NCI-H510A treated with DMSO at 0.1 percent for 48 hours (cell line): ENCODE measurements around the gene EFCC1.
"Not testable (repeated sequence)": the region's sequence is repeated elsewhere in the genome, so short reads cannot be mapped to it uniquely, and the experiment has no call there.

ENCODE experiments used
- DNase-seq: peaks from one replicate; lab custom pipeline; 2025; lab: John Stamatoyannopoulos, UW

The EFCC1 gene

DNA sequence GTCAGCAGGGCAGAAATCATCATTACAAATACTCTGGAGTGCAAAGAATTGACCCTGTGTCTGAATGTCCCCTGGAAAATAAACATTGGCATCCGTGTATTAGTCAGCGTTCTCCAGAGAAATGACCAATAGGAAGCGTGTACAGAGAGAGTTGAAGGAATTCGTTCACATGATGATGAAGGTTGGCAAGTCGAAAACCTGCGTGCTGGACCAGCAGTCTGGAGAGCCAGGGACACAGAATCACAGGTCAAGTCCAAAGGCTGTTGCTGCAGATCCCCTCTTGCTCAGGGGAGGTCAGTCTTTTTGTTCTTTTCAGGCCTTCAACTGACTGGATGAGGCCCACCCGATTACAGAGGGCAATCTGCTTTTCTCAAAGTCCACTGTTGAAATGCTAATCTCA lies 76.1 kb downstream of the EFCC1 start:
- DNase-seq, result no peak

DNA sequence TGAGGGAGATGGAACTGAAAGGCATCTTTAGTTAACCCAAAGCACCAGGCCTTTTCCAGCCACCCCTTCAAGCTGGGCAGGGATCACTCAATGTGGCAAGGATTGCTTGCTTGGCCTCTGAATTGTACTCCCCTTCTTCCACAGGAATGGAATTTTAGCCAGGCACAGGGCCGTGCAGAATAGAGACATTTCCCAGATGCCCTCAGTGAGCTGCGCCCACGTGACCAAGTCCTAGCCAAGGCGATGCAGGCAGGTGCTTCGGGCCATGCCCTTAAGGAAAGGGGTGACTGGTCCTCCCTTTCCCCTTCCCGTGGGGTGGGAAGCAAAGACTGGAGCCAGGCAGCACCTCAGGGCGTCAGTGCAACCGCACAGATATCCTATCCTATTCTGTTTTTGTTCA lies 77.4 kb downstream of the EFCC1 start:
- no peak for DNase-seq

DNA sequence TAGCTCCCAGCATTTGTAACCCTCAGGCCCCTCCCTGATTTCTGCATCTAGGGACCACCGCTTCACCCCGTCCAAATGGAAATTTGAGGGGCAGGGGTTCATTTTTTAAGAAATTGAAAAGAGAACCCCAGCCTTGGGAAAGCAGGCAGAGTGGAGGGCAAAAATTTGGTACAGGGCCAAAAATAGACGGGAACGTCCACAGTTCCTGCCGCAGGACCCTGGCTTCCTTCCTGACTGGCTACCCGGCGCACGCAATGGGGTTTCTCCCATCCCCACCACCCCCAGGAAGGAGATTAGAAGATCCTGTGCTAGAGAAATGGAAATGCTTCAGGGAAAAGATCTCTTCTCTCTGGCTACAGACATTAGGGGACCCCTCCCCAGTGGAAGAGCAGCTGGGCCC lies 80.4 kb downstream of the EFCC1 start:
- no peak for DNase-seq

DNA sequence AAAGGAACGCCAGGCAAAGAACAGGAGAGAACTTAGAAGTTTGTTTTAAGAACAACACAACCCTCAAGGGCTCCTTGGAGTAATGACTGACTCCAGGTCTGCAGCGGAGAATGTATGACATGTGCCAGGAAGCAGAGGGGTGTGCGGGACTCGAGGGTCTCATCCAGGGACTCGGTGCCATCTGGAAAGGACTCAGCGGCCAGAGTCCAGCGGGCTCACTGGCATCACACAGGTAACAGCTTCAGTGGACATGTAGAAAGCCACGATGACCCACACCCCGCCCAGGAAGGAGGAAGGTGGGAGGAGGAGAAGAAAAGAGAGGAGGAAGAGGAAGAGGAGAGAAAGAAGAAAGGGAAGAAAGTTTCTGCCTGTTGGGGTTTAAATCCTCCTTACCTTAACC lies 80.9 kb downstream of the EFCC1 start:
- DNase-seq, result no peak

DNA sequence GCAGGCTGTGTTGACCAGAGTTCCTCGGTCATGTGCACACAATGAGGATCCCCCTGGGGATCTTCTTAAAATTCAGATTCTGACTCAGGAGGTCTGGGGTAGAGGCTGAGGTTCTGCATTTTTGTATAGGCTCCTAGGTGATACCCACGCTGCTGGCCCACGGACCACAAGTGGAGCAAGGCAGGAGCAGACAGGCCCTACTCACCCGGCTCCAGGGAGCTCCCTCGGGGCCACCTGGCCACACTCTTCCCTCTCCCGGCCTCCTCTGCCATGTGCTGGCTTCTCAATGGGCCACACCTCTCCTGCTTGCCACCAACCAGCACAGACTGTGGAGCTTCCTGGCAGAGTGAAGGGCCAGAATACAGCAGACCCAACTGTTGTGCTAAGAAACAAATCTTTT lies 83.4 kb downstream of the EFCC1 start:
- DNase-seq, result no peak

DNA sequence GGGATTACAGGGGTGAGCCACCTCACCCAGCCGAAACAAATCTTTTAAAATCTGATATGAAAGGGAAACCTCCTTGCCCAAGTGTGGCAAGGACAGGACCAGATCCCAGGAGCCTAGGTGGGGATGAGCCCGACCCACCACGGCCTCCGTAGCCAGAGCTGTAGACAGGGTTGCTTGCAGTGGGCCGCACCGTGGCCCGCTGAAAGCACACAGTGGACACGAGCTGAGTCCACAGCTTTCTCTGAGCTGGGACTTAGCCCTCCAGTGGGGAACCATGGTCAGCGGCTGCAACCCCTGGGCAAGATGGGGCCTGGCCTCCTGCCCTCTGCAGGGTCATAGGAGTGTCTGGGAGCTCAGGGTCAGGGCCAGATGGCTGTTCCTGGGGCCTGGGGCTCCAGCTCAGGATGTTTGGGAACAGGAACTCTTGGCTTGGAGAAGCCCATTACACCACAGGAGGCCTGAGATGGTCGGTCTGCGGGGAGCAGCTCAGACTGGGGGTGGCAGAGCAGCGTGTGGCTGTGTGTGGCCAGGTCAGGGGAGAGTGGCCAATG lies 84.1 kb downstream of the EFCC1 start:
- DNase-seq, result no peak

DNA sequence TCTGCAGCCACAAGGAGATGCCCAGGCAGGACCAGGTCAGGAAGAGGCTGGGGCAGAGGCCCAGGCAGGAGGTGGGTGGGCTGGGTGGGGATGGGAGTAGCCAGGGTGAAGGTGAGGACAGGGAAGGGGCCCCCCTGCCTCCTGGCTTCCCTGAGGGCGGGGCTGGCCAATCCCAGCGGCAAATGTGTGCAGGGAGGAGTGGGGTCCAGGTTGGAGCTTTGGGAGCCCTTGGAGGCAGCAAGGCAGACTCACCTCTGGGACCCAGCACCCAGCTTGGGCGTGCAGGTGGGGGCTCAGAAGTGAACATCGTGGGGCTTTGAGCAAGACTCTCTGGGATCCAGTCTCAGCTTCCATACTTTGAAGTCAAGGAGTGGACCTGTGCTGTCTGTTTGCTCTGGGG lies 84.7 kb downstream of the EFCC1 start:
- DNase-seq, result no peak

DNA sequence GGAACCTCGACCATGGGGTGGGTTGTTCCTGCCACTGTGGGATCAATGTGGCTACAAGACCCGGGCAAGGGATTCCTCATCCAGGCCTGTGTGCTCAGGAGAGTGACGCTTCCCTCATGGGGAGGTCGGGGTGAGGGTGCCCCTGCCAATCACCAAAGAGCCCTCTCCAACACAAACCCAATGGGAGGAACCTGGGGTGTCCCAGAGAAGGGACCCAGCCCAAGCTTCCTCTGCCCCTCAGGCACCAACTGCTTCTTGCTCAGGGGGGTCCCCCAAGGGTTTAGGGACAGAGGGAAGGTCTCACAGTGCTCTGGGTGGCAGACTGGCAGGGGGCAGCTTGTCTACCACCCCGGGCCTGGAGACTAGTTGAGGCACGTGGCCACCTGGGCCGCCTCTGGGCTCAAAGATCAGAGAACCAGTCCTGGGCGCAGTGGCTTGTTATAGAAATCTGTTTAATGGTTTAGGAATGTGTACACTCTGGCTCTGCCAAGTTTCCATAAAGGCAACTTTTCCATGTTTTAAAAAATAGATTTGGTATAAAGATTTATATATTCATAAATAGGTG lies 86.1 kb downstream of the EFCC1 start:
- DNase-seq, result no peak

DNA sequence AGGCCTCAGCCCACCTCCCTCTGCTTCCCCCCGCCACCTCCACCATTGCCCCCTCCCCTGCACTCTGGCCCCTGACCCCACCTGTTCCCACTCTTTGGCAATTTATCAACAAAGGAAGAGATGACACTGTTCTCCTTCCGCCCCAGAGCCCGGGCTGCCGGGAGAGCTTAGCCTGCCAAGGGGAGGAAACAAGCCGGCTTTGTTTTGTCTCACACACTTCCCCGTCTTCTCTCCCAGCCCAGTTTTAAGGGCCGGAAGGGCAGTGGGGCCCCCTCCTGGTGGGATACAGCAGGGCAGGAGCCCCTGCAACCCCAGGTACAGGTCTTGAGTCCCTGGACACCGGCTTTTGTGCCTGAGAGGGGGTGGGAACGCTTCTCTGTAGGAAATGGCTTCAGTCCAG lies 86.8 kb downstream of the EFCC1 start:
- not testable (repeated sequence) for DNase-seq

DNA sequence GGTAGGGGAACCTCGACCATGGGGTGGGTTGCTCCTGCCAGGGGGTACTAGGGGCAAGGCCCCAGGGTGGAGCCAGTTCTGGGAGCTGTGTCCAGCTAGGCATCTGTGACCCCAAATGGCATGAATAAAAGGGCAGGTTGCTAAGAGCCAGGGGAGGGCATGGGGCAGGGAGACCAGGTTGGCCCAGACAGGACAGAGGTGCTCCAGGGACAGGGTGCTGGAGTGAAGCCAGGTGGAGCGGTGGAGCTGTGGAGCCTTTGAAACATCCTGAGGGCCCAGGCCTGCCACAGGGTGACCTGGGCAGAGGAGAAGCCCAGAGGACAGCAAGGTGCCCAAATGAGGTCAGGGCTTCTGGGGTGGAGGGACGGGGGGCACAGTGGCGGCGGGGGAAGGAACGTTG lies 87.2 kb downstream of the EFCC1 start:
- DNase-seq, result not testable (repeated sequence)
